Esophagus squamous epithelium (tissue), 4 donors: ENCODE results near the gene TXNDC12.

ENCODE experiments used
- CTCF ChIP-seq, 6 experiments: fragments of 450-650 bp in 4 of 6; fragments of 200-600 bp in 2 of 6; sonication (generic) in 2 of 6; IDR thresholded peaks; one replicate each; pipeline ENCODE4 v1.5.1; 2016 to 2019; ENCODE audit warnings: antibody characterized with exemption in 6 of 6, mild to moderate bottlenecking in 4 of 6, moderate library complexity in 4 of 6
- POLR2A ChIP-seq, 4 donors: fragments of 450-650 bp; IDR thresholded peaks; one replicate each; pipeline ENCODE4 v1.6.1; 2017; ENCODE audit warnings: antibody characterized with exemption in 4 of 4, mild to moderate bottlenecking in 4 of 4, moderate library complexity in 3 of 4

GRCh38 chr1:52032785-52033131, 22.2 kb downstream of the TXNDC12 start:
- TF ChIP-seq CTCF (IDR thresholded peaks at IDR 0.05), result no peak
- no peak for TF ChIP-seq POLR2A (IDR thresholded peaks at IDR 0.05)
